NCI-H1436 (cell line): Measurements from ENCODE around the gene HK2.
"Not testable (repeated sequence)": the region's sequence is repeated elsewhere in the genome, so short reads cannot be mapped to it uniquely, and the experiment has no call there.

Experiments used
- DNase-seq: peaks from one replicate; lab custom pipeline; 2025; lab: John Stamatoyannopoulos, UW

The HK2 gene

GRCh38 chr2:74877376-74877775 is 43.4 kb downstream of the HK2 start:
- DNase-seq, result no peak

GRCh38 chr2:74877781-74878433 is 44.0 kb downstream of the HK2 start:
- no peak for DNase-seq

- no peak for DNase-seq
These were observed 44.6 kb downstream of the HK2 start for GRCh38 chr2:74878551-74878950.

GRCh38 chr2:74880054-74880728 is 46.3 kb downstream of the HK2 start:
- no peak for DNase-seq

- DNase-seq, result no peak
These were observed 47.2 kb downstream of the HK2 start for GRCh38 chr2:74881176-74881575.

- DNase-seq, result no peak
These were observed 47.8 kb downstream of the HK2 start for GRCh38 chr2:74881626-74882298.

GRCh38 chr2:74882299-74882687 is 48.4 kb downstream of the HK2 start:
- no peak for DNase-seq

GRCh38 chr2:74883011-74883410 is 49.1 kb downstream of the HK2 start:
- no peak for DNase-seq

- no peak for DNase-seq
These were observed 50.3 kb downstream of the HK2 start for GRCh38 chr2:74884118-74884762.

GRCh38 chr2:74884866-74885265 is 50.9 kb downstream of the HK2 start:
- DNase-seq, result no peak

GRCh38 chr2:74886251-74886650 is 52.3 kb downstream of the HK2 start:
- DNase-seq, result no peak

GRCh38 chr2:74886811-74887210 is 52.9 kb downstream of the HK2 start:
- no peak for DNase-seq

- DNase-seq, result no peak
These were observed 53.6 kb downstream of the HK2 start for GRCh38 chr2:74887445-74887951.

GRCh38 chr2:74887960-74888700 is 54.2 kb downstream of the HK2 start:
- no peak for DNase-seq

- DNase-seq, result no peak
These were observed 55.2 kb downstream of the HK2 start for GRCh38 chr2:74889159-74889558.

- no peak for DNase-seq
These were observed 56.8 kb downstream of the HK2 start for GRCh38 chr2:74890711-74891110.

GRCh38 chr2:74891136-74891764 is 57.3 kb downstream of the HK2 start:
- DNase-seq, result no peak

GRCh38 chr2:74891816-74892215 is 57.9 kb downstream of the HK2 start:
- not testable (repeated sequence) for DNase-seq

- no peak for DNase-seq
These were observed 58.7 kb downstream of the HK2 start for GRCh38 chr2:74892609-74893008.

- DNase-seq, result no peak
These were observed 59.4 kb downstream of the HK2 start for GRCh38 chr2:74893332-74893731.

- DNase-seq, result no peak
These were observed 60.5 kb downstream of the HK2 start for GRCh38 chr2:74894272-74894981.
